ENCODE data around the gene C1QL1.

Gene C1QL1

DNA sequence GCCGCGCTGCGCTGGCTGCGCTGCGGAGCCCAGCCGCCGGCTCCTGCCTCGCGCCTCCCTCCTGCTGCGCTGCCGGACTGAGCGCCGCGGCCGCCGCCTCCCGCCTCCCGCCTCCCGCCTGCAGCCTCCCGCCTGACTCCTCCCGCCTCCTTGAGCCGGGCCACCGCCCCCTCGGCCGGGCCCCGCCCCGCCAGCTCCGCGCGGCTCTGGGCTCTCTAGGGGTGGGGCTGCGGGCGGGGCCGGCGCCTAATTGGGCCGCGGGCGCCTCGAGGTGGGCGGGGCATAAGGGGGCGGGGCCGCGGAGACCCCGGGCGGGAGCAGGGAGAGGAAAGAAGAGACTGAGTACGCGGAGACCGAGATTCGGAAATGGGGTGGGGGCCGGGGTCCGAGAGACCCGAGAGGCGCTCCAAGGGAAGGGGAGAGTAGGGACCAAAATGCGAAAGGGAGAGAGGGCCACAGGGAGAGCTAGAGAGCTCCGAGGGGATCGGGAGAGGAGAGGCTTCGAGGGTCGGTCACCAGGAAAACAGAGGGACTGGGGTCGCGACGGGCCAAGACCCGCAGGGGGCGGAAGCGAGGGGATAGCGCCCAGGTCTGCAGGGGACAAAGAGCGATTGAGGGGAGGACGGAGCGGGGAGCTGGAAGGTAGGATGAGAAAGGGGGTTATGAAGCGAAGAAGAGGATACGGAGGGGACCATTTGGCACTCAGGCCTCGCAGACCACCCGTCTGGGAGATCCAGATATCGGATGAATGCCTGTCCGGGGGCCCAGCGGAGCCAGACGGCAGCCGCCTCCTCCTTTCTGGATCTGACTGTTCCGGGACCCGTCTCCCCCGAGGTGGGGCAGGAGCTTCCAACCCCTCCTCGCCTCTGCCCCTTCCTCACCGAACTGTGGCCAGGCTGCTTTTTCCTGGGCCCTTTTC is at the start of gene C1QL1:
TSS of gene C1QL1 (minus strand) at position 79 of the 919 bp plus-strand sequence. CDS start 255 bp downstream, outside the sequence.
- peak; percentile 24 to 82 (median 74) for DNase-seq

DNA sequence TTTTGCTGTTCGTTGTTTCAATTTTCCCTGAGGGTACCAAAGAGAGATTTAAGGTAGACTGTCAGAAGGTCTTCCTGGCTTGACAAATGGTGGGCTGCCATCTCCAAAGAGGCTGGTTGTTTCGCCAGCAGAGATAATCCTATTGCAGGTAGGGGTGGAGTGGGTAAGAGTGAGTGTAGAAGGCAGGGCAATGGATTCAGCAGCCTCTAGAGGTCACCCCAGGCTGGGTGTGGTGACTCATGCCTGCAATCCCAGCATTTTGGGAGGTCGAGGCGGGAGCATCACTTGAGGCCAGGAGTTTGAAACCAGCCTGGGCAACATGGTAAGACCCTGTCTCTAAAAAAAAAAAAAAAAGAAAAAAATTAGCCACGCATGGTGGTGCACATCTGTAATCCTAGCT is 48.7 kb upstream of the C1QL1 start:
- no peak for DNase-seq

DNA sequence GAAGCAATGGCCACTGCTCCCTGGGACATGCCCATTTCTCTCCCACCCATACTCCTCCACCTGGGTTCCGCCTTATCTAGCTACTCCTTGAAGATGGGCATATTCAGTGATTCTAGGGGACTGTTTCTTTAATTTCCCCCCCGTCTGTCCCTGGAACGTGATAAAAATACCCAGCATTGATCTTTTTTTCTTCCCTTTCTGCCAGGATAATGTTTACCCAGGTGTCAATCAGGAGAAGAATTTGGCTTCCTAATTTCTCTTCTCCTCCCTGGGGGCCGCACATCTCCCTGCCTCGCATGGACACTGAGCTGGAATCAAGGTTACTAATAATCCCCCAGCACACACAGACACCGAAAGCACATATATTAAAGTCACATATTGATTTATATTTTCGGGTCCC is 48.1 kb upstream of the C1QL1 start:
- no peak for DNase-seq

DNA sequence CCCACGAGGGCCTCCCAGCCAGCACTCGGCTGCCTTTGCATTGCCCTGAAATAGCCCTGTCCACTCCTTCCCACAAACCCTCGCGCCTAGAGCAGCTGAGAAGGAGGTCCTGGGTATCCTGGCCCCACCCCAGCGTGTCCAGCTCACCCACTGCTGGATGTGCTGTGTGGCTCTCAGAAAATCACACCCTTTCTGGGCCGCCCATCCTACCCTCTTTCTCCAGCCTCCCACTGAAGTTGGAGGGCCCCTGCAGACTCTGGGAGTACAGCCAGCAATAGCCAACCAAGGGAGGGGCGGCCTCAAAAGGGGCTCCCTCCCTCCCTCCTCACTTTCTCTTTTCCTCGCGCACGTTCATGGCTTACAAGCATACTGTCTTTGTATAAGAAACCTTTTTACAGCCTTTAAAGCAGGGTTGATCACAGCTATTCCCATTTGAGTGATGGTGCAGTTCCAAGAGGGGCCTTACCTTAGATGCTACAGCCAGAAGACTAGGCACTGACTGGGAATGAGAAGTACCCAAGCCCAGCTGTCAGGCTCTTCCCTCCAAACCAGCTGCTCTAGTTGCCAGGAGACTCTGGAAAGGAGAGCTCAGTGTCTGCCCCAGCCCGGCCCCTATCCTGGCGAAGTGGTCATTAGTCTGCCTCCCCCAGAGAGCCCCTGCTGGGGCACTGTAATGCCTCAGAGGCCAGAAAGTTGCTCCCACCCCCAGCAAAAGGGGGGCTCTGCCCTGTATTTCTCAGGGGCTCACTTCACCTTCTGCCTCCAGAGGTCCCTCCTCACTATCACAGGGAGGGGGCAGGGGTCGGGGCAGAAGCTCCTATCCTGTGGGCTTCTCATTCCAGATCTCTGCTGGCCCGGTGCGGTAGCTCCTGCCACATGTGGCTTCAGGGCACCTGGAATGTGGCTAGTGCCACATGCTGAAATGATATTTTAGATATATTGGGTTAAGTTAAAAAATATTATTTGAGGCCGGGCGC is 45.2 kb upstream of the C1QL1 start:
- DNase-seq, result no peak

DNA sequence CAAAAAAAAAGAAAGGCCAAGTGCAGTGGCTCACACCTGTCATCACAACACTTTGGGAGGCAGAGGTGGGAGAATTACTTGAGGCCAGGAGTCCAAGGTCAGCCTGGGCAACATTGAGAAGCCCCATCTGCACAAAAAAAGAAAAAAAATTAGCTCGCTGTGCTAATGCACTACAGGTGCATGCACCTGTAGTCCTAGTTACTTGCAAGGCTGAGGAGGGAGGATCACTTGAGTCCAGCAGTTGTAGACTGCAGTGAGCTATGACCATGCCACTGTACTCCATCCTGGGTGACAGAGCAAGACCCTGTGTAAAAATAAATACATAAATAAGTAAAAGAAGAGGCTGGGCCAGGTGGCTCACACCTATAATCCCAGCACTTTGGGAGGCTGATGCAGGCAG is 43.7 kb upstream of the C1QL1 start:
- no peak for DNase-seq

DNA sequence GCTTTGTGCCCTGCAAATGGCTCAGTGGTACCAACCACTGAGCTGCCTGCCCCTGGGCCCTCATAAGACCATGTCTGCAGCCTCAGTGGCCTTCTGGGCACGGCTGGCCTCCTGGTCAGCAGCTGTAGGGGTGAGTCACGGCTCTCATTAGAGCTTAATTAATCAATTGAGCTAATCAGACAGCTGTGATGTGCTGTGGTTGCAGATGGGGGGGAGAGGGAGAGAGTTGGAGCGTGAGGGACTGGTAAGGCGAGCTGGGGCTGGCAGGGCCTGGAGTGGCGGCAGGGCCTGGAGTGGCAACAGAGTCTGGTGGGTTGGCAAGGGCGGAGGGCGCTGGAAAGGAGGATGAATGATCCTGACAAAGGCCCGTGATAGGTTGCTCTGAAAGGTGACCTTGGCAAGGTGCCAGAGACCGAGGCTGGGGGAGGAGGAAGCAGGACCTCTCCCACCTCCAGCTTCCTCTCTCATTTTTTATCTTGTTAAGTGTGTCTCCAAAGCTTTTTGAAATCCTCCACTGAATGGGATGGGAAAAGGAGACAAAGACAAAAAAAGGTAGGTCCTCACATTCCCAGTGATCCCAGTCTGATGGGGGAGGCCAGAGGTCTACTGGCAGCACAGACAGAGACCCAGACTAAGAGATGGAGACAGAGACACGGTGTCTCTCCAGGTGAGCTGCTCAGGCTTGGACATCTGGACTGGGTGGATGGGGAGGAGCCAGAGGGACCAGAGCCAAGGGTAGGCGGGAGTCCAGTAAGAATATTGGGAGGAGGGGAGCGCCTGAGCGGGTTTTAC is 41.8 kb upstream of the C1QL1 start:
- DNase-seq, result no peak

DNA sequence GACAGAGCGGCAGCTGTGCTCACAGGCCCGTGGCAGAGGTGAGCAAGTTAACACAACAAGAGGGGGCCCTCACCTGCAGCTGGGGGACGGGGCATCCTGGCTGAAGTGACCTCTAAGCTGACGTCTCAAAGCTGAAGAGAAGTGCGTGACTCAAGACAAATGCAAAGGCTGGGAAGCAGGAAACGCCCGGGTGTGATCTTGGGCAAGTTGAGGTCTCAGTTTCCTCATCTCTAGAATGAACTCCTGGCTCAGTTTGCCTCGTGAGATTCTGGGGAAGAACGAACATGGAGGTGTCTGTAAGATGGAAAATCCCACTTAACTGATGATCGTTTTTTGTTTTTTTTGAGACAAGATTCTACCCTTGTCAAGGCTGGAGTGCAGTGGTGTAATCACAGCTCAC is 40.1 kb upstream of the C1QL1 start:
- no peak for DNase-seq

DNA sequence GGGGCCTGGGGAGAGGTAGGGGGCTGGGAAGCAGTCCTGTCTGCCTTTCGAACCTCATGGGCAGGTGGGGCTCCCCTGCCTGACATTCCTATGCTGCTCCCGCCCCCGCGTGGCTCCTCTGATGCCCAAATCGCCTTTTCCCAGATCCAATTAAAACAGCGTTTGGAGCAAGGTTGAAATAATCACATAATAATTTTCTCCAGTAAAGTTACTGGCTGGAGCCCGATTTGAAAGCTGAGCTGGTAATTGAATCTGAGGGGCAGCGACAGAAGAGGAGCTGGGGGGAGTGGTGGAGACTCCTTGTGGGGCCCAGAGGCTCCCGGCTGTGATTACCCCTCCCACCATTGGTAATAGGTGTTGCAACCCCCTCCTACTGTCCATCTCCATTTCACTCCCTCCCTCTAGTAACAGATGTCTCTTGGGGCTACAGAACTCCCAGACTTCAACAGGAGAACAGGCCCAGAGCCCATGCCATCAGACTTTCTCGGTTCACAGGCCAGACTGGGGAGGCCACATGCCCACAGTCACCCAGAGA is 38.9 kb upstream of the C1QL1 start:
- no peak for DNase-seq

DNA sequence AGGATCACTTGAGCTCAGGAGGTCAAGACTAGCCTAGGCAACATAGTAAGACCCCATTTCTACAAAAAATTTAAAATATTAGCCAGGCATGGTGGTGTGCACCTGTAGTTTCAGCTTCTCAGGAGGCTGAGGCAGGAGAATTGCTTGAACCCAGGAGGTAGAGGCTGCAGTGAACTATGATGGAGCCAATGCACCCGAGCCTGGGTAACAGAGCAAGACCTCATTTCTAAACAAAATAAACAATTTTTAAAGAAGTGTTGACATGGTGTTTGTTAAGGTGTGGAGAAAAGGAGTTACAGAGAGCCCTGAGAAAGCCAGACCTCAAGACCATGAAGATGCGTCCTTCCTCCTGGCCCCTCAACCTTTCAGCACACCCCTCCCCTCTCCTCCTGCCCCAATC is 37.6 kb upstream of the C1QL1 start:
- no peak for DNase-seq

DNA sequence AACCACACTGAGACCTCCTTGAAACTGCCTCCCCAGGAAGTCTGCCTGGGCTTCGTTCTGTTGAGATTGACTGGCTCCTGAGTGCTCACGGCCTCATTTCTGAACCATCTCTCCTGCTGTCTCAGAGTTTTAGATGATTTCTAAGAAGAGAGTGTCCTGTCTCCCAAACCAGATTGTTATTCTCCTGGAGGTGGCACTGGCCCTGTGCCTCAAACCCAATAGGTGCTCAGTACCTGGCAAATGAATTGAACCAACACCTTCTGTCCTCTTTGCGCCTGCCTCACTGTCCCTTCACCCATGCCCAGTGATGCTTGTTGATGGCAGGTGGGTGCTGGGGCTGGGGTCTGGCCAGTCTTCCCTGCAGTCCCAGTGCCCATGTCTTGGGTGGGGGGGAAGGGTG is 36.3 kb upstream of the C1QL1 start:
- no peak for DNase-seq

DNA sequence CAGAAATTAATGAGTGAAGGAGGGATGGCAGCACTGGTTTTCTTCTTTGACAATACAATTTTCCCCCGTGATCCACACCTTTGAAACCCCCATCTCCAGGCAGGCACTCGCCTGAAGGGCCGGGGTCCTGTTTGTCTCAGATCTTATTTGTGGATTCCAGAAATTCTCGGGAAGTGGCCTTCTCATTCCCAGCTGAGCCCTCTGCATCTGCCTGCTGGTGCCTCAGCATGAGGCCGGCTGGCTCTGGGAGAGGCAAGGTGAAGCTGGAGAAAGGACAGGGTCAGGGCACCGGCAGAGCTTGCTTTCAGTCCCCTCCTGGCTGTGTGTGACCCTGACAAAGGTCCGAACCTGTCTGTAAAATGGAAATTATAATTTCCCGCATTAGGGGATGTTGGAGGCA is 35.8 kb upstream of the C1QL1 start:
- DNase-seq, result no peak

DNA sequence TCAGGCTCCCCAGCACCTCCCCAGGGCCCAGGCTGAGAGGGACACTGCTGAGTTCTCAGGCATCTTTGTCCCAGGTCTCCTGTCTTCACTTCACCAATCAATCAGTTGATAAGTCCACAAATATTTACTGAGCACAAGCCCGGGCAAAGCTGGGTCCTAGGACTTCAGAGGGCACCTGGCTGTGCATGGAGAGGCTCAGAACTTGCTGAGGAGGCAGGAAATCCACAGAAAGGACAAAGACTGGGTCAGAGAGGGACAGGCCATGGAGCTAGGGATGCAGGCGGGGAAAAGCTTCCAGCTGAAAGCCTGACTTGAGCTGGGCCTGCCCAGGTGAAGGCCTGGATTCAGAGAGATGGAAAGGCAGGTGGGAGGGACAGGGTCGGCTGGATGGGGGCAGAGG is 33.2 kb upstream of the C1QL1 start:
- DNase-seq, result no peak

DNA sequence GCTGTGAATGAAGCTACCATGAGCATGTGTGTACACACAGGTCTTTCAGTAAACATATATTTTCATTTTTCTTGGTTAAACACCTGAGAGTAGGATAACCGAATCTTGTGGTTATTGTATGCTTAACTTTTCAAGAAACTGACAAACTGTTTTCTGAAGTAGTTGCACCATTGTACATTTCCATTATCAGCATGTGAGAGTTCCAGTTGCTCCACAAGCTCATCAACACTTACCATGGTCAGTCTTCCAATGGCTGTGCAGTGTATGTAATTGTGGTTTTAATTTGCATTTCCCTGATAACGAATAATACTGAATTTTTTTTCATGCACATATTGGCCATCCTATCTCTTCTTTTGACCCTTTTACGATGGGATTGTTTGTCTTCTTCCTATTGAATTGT is 31.3 kb upstream of the C1QL1 start:
- DNase-seq, result no peak

DNA sequence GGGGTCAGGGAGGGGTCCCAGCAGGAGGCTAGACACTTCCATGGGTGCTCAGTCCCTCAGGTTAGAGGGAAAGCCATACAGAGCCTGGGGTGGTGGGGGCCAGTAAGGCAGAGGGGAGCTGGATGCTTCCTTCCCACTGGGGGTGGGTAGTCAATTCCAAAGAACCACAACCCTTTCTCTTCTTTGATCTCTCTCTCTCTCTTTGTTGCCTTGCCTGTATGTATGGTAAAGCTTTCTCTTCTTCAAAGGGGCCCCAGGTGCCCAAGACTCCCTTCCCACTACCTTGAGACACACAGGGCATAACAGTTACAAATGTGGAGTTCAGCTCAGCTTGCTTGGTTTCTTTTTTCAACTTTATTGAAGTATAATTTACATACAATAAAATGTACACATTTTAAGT is 30.5 kb upstream of the C1QL1 start:
- no peak for DNase-seq

DNA sequence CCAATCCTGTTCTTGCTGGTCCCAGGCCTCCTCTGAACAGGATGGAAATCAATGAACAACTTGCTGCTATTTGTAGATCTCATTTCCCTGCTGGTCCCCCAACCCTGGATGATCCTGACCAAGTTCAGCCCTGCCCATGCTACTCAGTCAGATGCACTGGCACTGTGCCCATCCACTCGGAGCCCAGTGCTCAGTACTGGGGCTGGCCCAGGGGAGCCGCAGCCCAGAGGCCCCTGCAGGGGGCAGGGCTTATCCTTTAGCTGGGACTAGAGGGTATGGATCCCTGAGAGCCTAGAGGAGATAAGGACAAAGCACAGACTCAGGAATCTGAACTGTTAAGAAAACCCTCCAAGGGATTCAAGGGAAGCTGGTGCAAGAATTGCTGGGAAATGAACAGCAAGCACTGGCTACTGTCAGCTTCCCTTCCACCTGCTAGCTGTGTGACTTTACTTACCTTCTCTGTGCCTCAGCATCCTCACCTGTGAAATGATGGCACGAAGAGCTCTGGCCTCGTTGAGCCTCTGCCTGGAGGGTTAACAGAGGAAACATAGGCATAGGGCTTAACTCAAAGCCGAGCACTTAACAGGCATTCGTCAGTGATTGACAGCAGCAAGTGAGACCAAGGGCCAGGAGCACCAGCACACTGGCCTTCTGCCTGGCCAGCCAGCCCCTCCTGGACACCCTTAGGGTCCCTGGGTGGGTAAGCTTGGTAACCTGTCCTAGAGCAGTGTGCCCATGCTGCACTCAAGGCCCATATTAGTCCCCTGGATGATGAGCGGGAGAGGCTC is 29.8 kb upstream of the C1QL1 start:
- DNase-seq, result no peak

DNA sequence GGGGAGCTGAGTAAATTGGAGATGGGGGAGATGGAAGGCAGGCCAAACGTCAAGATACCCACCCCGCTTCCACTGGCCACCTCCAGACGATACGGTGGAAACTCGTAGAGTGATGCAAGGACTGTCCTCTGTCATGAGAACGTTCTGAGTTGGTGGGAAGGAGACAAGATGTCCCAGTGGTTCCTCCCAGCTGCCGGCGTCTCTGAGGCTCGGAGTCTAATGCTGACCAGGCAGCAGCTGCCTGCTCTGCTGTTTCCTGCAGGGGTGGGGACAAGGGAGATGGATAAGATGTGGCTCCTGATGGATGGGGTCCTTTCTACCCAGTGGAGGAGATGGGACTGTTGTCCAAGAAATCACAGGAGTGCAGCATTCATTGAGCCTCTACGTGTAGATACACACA is 28.2 kb upstream of the C1QL1 start:
- no peak for DNase-seq

DNA sequence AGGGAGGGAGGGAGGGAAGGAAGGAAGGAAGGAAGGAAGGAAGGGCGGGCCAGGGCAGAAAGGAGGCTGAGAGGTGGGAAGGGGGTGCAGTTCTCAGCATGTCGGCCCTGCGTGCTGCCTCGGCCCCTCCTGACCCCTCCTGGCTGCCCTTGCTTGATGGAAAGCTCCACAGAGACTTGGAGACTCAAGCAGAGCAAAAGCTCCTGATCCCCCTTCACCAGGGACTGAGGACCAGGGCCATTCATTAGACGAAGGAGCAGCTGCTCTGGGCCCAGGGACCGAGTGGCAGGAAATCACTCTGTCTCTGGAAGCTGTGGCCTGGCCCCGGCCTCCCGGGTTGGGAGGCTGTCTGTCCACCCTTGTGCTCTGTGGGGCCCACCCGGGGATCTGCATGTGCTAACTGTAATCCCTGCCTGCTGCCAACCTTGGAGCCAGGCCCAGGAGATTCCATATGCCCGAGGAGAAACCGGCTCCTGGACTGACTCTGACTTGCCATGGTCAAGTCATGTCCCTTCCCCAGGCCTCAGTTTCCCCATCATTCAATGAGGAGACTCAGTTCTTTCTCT is 27.4 kb upstream of the C1QL1 start:
- no peak for DNase-seq

DNA sequence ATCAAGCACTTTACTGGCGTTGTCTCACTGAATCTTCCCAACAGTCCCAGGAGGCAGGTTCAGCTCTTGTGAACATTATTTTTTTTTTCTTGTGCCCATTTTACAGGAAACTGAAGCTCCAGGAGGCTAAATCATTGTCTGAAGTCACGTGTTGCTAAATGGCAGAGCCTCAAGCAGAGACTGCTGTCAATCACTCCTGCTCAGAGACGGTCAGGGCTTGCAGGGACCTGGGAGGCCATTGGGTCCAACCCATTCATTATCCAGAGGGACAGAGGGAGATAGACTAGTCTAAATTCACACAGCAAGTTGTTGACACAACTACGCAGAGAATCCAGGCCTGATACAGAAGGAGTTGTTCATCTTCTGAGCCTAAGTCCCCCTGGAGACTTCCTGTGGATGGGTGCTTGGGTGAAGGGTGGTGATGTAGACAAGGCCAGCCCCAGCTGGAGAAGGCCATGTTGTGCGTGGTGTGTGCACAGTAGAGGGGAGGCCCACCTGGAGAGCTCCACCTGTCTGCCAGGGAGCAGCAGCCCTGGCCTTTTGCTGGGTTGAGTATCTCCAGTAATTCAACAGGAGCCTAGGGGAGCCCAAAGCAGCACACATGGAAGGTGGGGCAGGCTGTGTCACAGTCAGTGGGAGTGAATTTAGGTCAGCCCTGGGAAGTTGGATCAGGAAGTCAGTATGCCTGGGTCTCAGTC is 24.3 kb upstream of the C1QL1 start:
- no peak for DNase-seq

DNA sequence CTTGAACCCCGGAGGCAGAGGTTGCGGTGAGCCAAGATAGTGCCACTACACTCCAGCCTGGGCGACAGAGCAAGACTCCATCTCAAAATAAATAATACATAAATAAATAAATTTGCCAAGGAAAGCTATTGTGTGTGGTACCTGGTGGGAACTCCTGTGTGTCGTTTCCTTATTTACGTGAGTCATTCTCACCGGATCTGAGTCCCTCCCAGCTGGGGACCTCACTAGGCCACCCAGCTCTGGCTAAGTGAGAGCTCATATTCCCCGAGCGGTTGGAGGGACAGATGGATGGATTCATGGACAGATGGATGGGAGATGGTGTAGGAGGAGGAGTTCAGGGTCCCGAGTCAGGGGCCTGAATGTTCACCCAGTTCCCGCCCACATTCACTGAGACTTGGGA is 22.9 kb upstream of the C1QL1 start:
- DNase-seq, result no peak

DNA sequence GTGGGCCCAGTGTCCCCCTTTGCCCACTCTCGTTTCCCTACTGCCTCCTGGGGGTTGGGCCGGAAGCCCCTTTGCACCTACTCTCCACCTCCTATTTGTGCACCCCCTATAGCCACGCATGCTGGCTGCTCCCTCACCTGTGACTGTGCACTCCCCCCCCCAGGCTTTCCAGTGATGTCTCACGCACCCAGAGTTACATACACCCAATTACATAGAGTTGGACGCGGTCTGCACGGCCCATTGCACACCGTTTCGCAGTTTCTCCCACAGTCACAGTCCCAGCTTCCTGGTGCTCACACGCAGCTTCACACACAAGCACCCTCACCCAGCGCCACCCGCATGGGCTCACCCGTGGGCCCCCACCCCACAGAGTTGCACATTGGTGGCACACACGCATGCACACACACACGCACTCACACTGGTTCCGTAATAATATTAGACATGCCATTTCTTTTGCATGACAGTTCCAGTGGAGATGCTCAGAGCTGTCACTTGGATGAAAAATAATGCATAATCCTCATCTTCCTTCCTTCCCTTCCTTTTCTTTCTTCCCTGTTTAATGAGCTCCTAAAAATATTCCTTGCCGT is 21.5 kb upstream of the C1QL1 start:
- no peak for DNase-seq

All from stimulated activated naive CD4-positive, alpha-beta T cell (primary cell).